HL-60 (cell line): Measurements from ENCODE around the gene FBXO11.

Source experiments
- DNase-seq, 2 experiments: peaks; one replicate each; pipeline ENCODE4 v3.0.0-alpha.2; 2010 to 2020; ENCODE audit warnings: low read depth in 1 of 2, low spot score in 1 of 2
- H3K27ac ChIP-seq: fragments of 250-450 bp; sonication (Bioruptor Pico); replicated peaks from 2 replicates; pipeline ENCODE4 v1.5.1; 2020; ENCODE audit warnings: mild to moderate bottlenecking, moderate library complexity
- H3K27me3 ChIP-seq: fragments of 250-450 bp; sonication (Bioruptor Pico); 2 replicates; pipeline ENCODE4 v1.5.1; 2021; ENCODE audit warnings: mild to moderate bottlenecking, moderate library complexity; ENCODE audit not compliant: insufficient read depth, poor library complexity, severe bottlenecking
- H3K4me3 ChIP-seq: replicated peaks from 2 replicates; pipeline ENCODE4 v1.5.1; 2011; ENCODE audit warnings: mild to moderate bottlenecking, control low read depth, low read length; ENCODE audit not compliant: insufficient read depth
- CTCF ChIP-seq: IDR thresholded peaks from one replicate; pipeline ENCODE4 v1.5.1; 2011; ENCODE audit warnings: low read length, control low read depth, inconsistent platforms; ENCODE audit not compliant: insufficient read depth
- GABPA ChIP-seq: IDR thresholded peaks from 2 replicates; pipeline ENCODE4 v1.6.1; 2012; ENCODE audit warnings: low read depth
- POLR2AphosphoS5 ChIP-seq: IDR thresholded peaks from 2 replicates; pipeline ENCODE4 v1.6.1; 2012; ENCODE audit warnings: low read depth
- REST ChIP-seq: IDR thresholded peaks from 2 replicates; pipeline ENCODE4 v1.6.1; 2012; ENCODE audit warnings: low read depth; ENCODE audit not compliant: insufficient replicate concordance
- SPI1 ChIP-seq: IDR thresholded peaks from 2 replicates; pipeline ENCODE4 v1.6.1; 2012; ENCODE audit warnings: low read depth, mild to moderate bottlenecking, borderline replicate concordance

Gene FBXO11

GRCh38 chr2:47822518-47822917, 83.8 kb downstream of the FBXO11 start:
- Histone ChIP-seq H3K27me3 (no peaks in the 10 kb centered on the region), H3K27ac (no peak overlapping the region), H3K4me3 (no peak overlapping the region)
- TF ChIP-seq SPI1 (no peak), REST (no peak), CTCF (no peak), GABPA (no peak), POLR2AphosphoS5 (no peak)
- no peak for DNase-seq

- no peak overlapping the region for H3K27ac ChIP-seq
- no peaks in the 10 kb centered on the region for H3K27me3 ChIP-seq
- no peak for DNase-seq
- H3K4me3 ChIP-seq = no peak overlapping the region
- TF ChIP-seq REST = no peak
- TF ChIP-seq SPI1 = no peak
- TF ChIP-seq GABPA = no peak
- TF ChIP-seq POLR2AphosphoS5 = no peak
- TF ChIP-seq CTCF = no peak
These were observed 86.5 kb downstream of the FBXO11 start for GRCh38 chr2:47819834-47820233.

- no peak overlapping the region for H3K4me3 ChIP-seq
- no peaks in the 10 kb centered on the region for H3K27me3 ChIP-seq
- no peak for TF ChIP-seq GABPA
- TF ChIP-seq CTCF = no peak
- no peak for TF ChIP-seq POLR2AphosphoS5
- TF ChIP-seq REST = no peak
- no peak for TF ChIP-seq SPI1
- H3K27ac ChIP-seq = no peak overlapping the region
- no peak for DNase-seq
These were observed 87.5 kb downstream of the FBXO11 start for GRCh38 chr2:47818777-47819176.
